Caco-2 (cell line): ENCODE results near the gene MRM3. TPM values are rescaled to one million over a fixed set of nuclear protein-coding genes. Genes with fewer than 3 reads are reported as not detected.
"Not testable (repeated sequence)": the region's sequence is repeated elsewhere in the genome, so short reads cannot be mapped to it uniquely, and the experiment has no call there.

ENCODE experiments used
- BruUV-seq: library from RNA; stranded (reverse); fragments of 400-500 nt; replicated peaks from 2 replicates; lab custom pipeline; 2021; lab: Mats Ljungman, UMichigan
- CTCF ChIA-PET: fragments of 300-600 bp; sonication (Branson Sonifier 250); formaldehyde crosslinking; loops from one replicate; lab custom pipeline; 2022; ENCODE audit warnings: antibody characterized with exemption; lab: Charles Lee
- POLR2A ChIA-PET: fragments of 300-600 bp; sonication (Branson Sonifier 250); formaldehyde crosslinking; loops from one replicate; lab custom pipeline; 2022; ENCODE audit warnings: antibody characterized with exemption; lab: Charles Lee
- DNase-seq, 2 experiments: peaks; one replicate each; pipeline versions ENCODE4 v3.0.0 to v3.0.0-alpha.2; 2020 to 2022
- H3K27me3 ChIP-seq: replicated peaks from 2 replicates; pipeline ENCODE4 v1.6.0; 2011; ENCODE audit warnings: low read length; ENCODE audit not compliant: control insufficient read depth, insufficient read depth
- H3K36me3 ChIP-seq: 2 replicates; pipeline ENCODE4 v1.5.1; 2011; ENCODE audit warnings: low read length; ENCODE audit not compliant: control insufficient read depth, insufficient read depth
- H3K4me1 ChIP-seq: fragments of 250-450 bp; sonication (Bioruptor Pico); 2 replicates; pipeline ENCODE4 v1.5.1; 2020; ENCODE audit warnings: mild to moderate bottlenecking
- H3K4me3 ChIP-seq: 2 replicates; pipeline ENCODE4 v1.5.1; 2011; ENCODE audit warnings: low read depth, mild to moderate bottlenecking, control low read depth, low read length
- H3K9me3 ChIP-seq: fragments of 250-450 bp; sonication (Bioruptor Pico); 2 replicates; pipeline ENCODE4 v1.5.1; 2020; ENCODE audit warnings: mild to moderate bottlenecking, moderate library complexity
- H3K27ac Mint-ChIP-seq: one replicate; pipeline ENCODE4 v1.8.0; 2022; ENCODE audit warnings: mixed read lengths; ENCODE audit not compliant: unreplicated experiment
- H3K27me3 Mint-ChIP-seq: one replicate; pipeline ENCODE4 v1.8.0; 2022; ENCODE audit warnings: mixed read lengths; ENCODE audit not compliant: insufficient read depth, unreplicated experiment
- H3K36me3 Mint-ChIP-seq: one replicate; pipeline ENCODE4 v1.8.0; 2022; ENCODE audit warnings: mild to moderate bottlenecking, mixed read lengths; ENCODE audit not compliant: insufficient read depth, unreplicated experiment
- H3K4me1 Mint-ChIP-seq: one replicate; pipeline ENCODE4 v1.8.0; 2022; ENCODE audit warnings: low read depth, mixed read lengths; ENCODE audit not compliant: unreplicated experiment
- H3K4me3 Mint-ChIP-seq: one replicate; pipeline ENCODE4 v1.8.0; 2022; ENCODE audit warnings: mild to moderate bottlenecking, moderate library complexity, mixed read lengths; ENCODE audit not compliant: unreplicated experiment
- H3K9me3 Mint-ChIP-seq: one replicate; pipeline ENCODE4 v1.8.0; 2022; ENCODE audit warnings: mixed read lengths; ENCODE audit not compliant: unreplicated experiment
- intact Hi-C: fragments of 100-400 bp; cut with micrococcal nuclease; formaldehyde crosslinking; loops from one replicate; pipeline ENCODE4 v1.10.0; 2022; ENCODE audit not compliant: unreplicated experiment
- total RNA-seq: library from RNA; stranded (reverse); gene quantifications from 2 replicates; pipeline ENCODE4 v1.2.3, GENCODE V29; 2022
- TF ChIP-seq, protein P1 (sequence below), 2 experiments: fragments of 200-600 bp in 1 of 2; IDR thresholded peaks; 1 replicate in 1 of 2; 2 replicates in 1 of 2; pipeline versions ENCODE4 v1.5.1 to v1.8.0; 2011 to 2022; ENCODE audit warnings: antibody characterized with exemption in 1 of 2, control low read depth in 1 of 2, inconsistent platforms in 1 of 2, low read depth in 1 of 2, low read length in 1 of 2, mild to moderate bottlenecking in 1 of 2, moderate library complexity in 1 of 2; ENCODE audit not compliant: insufficient read depth in 1 of 2, severe bottlenecking in 1 of 2, unreplicated experiment in 1 of 2

MRM3 gene
- total RNA-seq, 1 experiment from 2014 or later: 14.1 TPM

GRCh38 chr17:787641-788221, 5.6 kb downstream of the MRM3 start:
- no peaks in the 10 kb centered on the region for H3K27me3 Mint-ChIP-seq
- BruUV-seq: no TSS peak
- H3K9me3 Mint-ChIP-seq: no peaks in the 10 kb centered on the region
- DNase-seq: no peak
- H3K27ac Mint-ChIP-seq: no peak overlapping the region
- intact Hi-C loops: no loop called here
- ChIA-PET CTCF (no interaction called here), POLR2A (no interaction called here)
- H3K36me3 ChIP-seq: no peaks in the 10 kb centered on the region
- no peaks in the 10 kb centered on the region for H3K4me1 ChIP-seq
- TF ChIP-seq, protein P1, sequence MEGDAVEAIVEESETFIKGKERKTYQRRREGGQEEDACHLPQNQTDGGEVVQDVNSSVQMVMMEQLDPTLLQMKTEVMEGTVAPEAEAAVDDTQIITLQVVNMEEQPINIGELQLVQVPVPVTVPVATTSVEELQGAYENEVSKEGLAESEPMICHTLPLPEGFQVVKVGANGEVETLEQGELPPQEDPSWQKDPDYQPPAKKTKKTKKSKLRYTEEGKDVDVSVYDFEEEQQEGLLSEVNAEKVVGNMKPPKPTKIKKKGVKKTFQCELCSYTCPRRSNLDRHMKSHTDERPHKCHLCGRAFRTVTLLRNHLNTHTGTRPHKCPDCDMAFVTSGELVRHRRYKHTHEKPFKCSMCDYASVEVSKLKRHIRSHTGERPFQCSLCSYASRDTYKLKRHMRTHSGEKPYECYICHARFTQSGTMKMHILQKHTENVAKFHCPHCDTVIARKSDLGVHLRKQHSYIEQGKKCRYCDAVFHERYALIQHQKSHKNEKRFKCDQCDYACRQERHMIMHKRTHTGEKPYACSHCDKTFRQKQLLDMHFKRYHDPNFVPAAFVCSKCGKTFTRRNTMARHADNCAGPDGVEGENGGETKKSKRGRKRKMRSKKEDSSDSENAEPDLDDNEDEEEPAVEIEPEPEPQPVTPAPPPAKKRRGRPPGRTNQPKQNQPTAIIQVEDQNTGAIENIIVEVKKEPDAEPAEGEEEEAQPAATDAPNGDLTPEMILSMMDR (IDR thresholded peaks at IDR 0.05; ENCODE audit: insufficient read depth in 1 of 2, low read depth in 1 of 2, low read length in 1 of 2, severe bottlenecking in 1 of 2, unreplicated experiment in 1 of 2): no peak
- no peaks in the 10 kb centered on the region for H3K4me1 Mint-ChIP-seq
- H3K4me3 ChIP-seq: no peak overlapping the region
- no peaks in the 10 kb centered on the region for H3K9me3 ChIP-seq
- peaks cover 57% of the 10 kb centered on the region for H3K36me3 Mint-ChIP-seq
- no peaks in the 10 kb centered on the region for H3K27me3 ChIP-seq
- no peak overlapping the region for H3K4me3 Mint-ChIP-seq

DNA sequence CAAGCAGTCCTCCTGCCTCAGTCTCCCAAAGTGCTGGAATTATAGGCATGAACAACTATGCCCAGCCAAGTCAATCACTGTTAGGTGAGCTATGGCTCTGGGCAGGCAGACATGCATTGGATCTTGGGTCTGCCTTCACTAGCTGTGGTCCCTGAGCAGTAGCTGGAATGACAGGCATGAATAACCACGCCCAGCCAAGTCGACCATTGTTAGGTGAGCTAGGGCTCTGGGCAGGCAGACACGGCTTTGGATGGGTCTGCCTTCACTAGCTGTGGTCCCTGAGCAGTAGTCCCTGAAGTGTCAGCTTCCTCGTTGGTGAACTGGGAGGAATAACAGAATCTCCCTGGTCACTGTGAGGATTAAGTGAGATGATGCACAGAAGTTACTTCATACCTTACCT, 6.4 kb downstream of the MRM3 start:
- peaks cover 61% of the 10 kb centered on the region for H3K36me3 Mint-ChIP-seq
- intact Hi-C loops: no loop called here

DNA sequence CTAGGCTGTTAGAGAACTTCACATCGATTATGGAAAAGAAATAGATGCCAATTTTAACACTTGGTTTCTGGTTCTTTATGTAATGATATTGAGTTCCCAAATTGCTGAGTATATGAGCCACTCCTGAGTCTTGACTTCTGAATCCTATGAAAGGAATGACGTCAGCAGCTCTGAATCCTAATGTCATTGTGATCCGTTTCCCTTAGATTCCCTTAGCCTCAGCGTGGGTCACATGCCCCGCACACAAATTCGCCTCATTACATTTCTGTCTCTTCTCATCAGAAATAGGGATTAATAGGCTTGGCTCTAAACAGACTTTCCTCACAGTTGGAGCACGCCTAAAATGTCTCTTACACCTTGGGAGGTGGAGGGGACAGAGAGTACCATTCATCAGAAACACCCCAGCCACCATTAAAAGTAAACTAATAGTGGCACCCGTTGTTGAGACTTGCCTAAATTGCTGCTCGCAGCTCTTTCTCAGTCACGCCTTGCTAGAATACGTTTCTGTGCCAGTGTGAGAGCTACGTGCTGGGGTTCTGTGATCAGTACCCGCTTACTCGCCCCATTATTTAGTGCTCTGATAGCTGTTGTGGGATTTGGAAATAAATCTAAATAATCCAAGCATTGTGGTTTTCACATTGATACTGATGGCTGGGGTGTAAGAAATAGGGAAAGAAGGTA, 7.1 kb downstream of the MRM3 start:
- H3K36me3 ChIP-seq: no peaks in the 10 kb centered on the region

More for the DNA sequence above, 6.4 kb downstream of the MRM3 start:
- BruUV-seq: no TSS peak
- no peak overlapping the region for H3K4me3 Mint-ChIP-seq
- Histone ChIP-seq H3K9me3 (no peaks in the 10 kb centered on the region), H3K36me3 (no peaks in the 10 kb centered on the region), H3K4me3 (no peak overlapping the region), H3K4me1 (no peaks in the 10 kb centered on the region), H3K27me3 (no peaks in the 10 kb centered on the region)
- ChIA-PET POLR2A (no interaction called here), CTCF (no interaction called here)
- DNase-seq: no peak
- H3K4me1 Mint-ChIP-seq: no peaks in the 10 kb centered on the region
- no peaks in the 10 kb centered on the region for H3K9me3 Mint-ChIP-seq
- no peak overlapping the region for H3K27ac Mint-ChIP-seq
- TF ChIP-seq, protein P1 (IDR thresholded peaks at IDR 0.05; ENCODE audit: insufficient read depth in 1 of 2, low read depth in 1 of 2, low read length in 1 of 2, severe bottlenecking in 1 of 2, unreplicated experiment in 1 of 2): no peak
- no peaks in the 10 kb centered on the region for H3K27me3 Mint-ChIP-seq

DNA sequence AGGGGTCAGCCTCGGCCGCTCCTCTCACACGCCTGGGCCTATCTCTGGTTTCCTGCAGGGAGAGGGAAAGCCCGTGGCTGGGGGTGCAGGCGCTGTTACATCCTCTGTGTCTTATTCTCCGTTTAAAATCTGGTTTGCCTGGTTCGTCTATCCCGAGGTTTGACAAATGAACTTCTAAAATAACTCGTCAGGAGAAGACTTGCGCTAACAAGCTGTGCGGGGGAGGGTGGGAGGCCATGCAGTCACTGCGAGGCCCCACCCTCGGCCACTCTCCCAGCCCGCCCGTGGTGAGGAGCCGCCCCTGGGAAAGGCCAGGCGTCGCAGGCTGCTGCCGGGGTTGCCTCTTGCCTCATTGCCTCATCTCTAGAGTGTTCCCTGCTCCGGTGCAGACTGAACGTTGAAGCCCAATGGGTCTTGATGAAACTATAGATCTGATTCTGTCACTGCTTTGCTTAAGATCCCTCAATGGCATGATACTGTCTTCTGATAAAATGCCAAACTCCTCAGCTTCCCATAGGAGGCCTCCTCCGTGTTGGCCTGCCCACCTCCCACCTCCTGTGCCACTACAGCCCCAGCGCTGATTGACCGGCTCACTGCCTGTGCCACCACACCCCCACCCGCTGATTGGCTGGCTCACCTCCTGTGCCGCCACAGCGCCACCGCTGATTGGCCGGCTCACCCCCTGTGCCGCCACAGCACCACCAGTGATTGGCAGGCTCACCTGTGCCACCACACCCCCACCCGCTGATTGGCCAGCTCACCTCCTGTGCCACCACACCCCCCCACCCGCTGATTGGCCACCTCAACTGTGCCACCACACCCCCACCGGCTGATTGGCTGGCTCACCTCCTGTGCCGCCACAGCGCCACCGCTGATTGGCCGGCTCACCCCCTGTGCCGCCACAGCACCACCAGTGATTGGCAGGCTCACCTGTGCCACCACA, 8.0 kb downstream of the MRM3 start:
- H3K4me3 Mint-ChIP-seq, H3K9me3 ChIP-seq, H3K9me3 Mint-ChIP-seq, POLR2A ChIA-PET, H3K4me1 Mint-ChIP-seq, H3K4me3 ChIP-seq, intact Hi-C loops, H3K27me3 ChIP-seq, H3K36me3 ChIP-seq, DNase-seq, BruUV-seq, H3K4me1 ChIP-seq, H3K27me3 Mint-ChIP-seq: not testable (repeated sequence)
- H3K36me3 Mint-ChIP-seq: peaks cover 64% of the 10 kb centered on the region
- CTCF ChIA-PET: interaction anchor here (0.6 to 2.7 kb wide), 2 partner anchors 190 to 207 kb away, joined by 3 to 8 read pairs; partner anchors contain the start of genes NXN and TIMM22
- peak overlapping the region; percentile 85 for H3K27ac Mint-ChIP-seq

More for the DNA sequence above, 7.1 kb downstream of the MRM3 start:
- TF ChIP-seq, protein P1 (IDR thresholded peaks at IDR 0.05; ENCODE audit: insufficient read depth in 1 of 2, low read depth in 1 of 2, low read length in 1 of 2, severe bottlenecking in 1 of 2, unreplicated experiment in 1 of 2): no peak
- Mint-ChIP-seq H3K36me3 (peaks cover 64% of the 10 kb centered on the region), H3K27me3 (no peaks in the 10 kb centered on the region), H3K27ac (no peak overlapping the region), H3K4me3 (no peak overlapping the region), H3K4me1 (no peaks in the 10 kb centered on the region), H3K9me3 (no peaks in the 10 kb centered on the region)
- POLR2A ChIA-PET: no interaction called here
- intact Hi-C loops: no loop called here
- CTCF ChIA-PET: interaction anchor here (0.6 kb wide), 1 partner anchor 207 kb away, joined by 3 read pairs; the partner anchor contains the start of gene TIMM22
- no peaks in the 10 kb centered on the region for H3K4me1 ChIP-seq
- no TSS peak for BruUV-seq
- H3K9me3 ChIP-seq: no peaks in the 10 kb centered on the region
- no peak for DNase-seq
- no peak overlapping the region for H3K4me3 ChIP-seq
- no peaks in the 10 kb centered on the region for H3K27me3 ChIP-seq
